GM18505 (cell line): ENCODE data around the gene FUT4.

Source experiments
- ATAC-seq: cut with Tn5 transposase; IDR thresholded peaks from one replicate; pipeline ENCODE4 v1.9.1; 2021; ENCODE audit not compliant: unreplicated experiment
- POLR2A ChIP-seq: IDR thresholded peaks from 4 replicates; pipeline ENCODE4 v1.6.1; 2011; ENCODE audit warnings: borderline replicate concordance; ENCODE audit not compliant: insufficient read depth, insufficient read length; ENCODE audit errors: extremely low read depth

FUT4 gene

GRCh38 chr11:94519478-94520084 is 24.1 kb upstream of the FUT4 start:
- no peak for ATAC-seq
- no peak for TF ChIP-seq POLR2A

- TF ChIP-seq POLR2A = no peak
- no peak for ATAC-seq
Observed at GRCh38 chr11:94521684-94522083, 22.0 kb upstream of the FUT4 start.

GRCh38 chr11:94524341-94524740 is 19.4 kb upstream of the FUT4 start:
- no peak for TF ChIP-seq POLR2A
- no peak for ATAC-seq

GRCh38 chr11:94525546-94526324 is 18.0 kb upstream of the FUT4 start:
- ATAC-seq = no peak
- TF ChIP-seq POLR2A = no peak

GRCh38 chr11:94526645-94527438 is 16.9 kb upstream of the FUT4 start:
- no peak for TF ChIP-seq POLR2A
- ATAC-seq = no peak

GRCh38 chr11:94528551-94528950 is 15.2 kb upstream of the FUT4 start:
- no peak for ATAC-seq
- TF ChIP-seq POLR2A = no peak

GRCh38 chr11:94532211-94532610 is 11.5 kb upstream of the FUT4 start:
- no peak for TF ChIP-seq POLR2A
- no peak for ATAC-seq

- no peak for ATAC-seq
- no peak for TF ChIP-seq POLR2A
Observed at GRCh38 chr11:94533206-94533605, 10.5 kb upstream of the FUT4 start.

GRCh38 chr11:94533696-94534630 is 9.8 kb upstream of the FUT4 start:
- no peak for ATAC-seq
- no peak for TF ChIP-seq POLR2A

- no peak for ATAC-seq
- TF ChIP-seq POLR2A = no peak
Observed at GRCh38 chr11:94536386-94536785, 7.3 kb upstream of the FUT4 start.

GRCh38 chr11:94537031-94537600 is 6.6 kb upstream of the FUT4 start:
- no peak for ATAC-seq
- no peak for TF ChIP-seq POLR2A

- no peak for ATAC-seq
Observed at GRCh38 chr11:94539420-94539819, 4.3 kb upstream of the FUT4 start.

GRCh38 chr11:94544646-94545263 is 1.0 kb downstream of the FUT4 start:
- ATAC-seq = no peak
- no peak for TF ChIP-seq POLR2A

More at GRCh38 chr11:94539420-94539819, 4.3 kb upstream of the FUT4 start:
- no peak for TF ChIP-seq POLR2A
